CD8-positive, alpha-beta memory T cell (primary cell): ENCODE measurements around the gene ATOH8. TPM values are rescaled to one million over a fixed set of nuclear protein-coding genes. Genes with fewer than 3 reads are reported as not detected.

Experiments
- CTCF ChIA-PET: fragments of 350-600 bp; sonication (Branson Sonifier 250); formaldehyde crosslinking; loops from one replicate; lab custom pipeline; 2021; ENCODE audit warnings: antibody characterized with exemption; lab: Charles Lee
- POLR2A ChIA-PET: fragments of 350-600 bp; sonication (Branson Sonifier 250); formaldehyde crosslinking; loops from one replicate; lab custom pipeline; 2021; ENCODE audit warnings: antibody characterized with exemption; lab: Charles Lee
- DNase-seq, 5 donors: peaks; one replicate each; pipeline versions ENCODE4 v3.0.0 to v3.0.0-alpha.2; 2020 to 2022; ENCODE audit warnings: mixed read lengths in 1 of 5
- H3K27ac ChIP-seq: one replicate; pipeline ENCODE4 v1.7.0; 2013; ENCODE audit warnings: low read depth, mild to moderate bottlenecking, low read length, moderate library complexity
- H3K27me3 ChIP-seq: 2 replicates; pipeline ENCODE4 v1.7.0; 2013; ENCODE audit warnings: low read length, mild to moderate bottlenecking; ENCODE audit not compliant: insufficient read depth, poor library complexity, severe bottlenecking
- H3K36me3 ChIP-seq: 2 replicates; pipeline ENCODE4 v1.7.0; 2013; ENCODE audit warnings: mild to moderate bottlenecking, low read length, moderate library complexity; ENCODE audit not compliant: insufficient read depth
- H3K4me1 ChIP-seq: 2 replicates; pipeline ENCODE4 v1.7.0; 2013; ENCODE audit warnings: mild to moderate bottlenecking, low read length, moderate library complexity; ENCODE audit not compliant: insufficient read depth
- H3K4me3 ChIP-seq: 2 replicates; pipeline ENCODE4 v1.7.0; 2013; ENCODE audit warnings: mild to moderate bottlenecking, low read length
- H3K9me3 ChIP-seq: 2 replicates; pipeline ENCODE4 v1.7.0; 2013; ENCODE audit warnings: mild to moderate bottlenecking, low read length
- H3K27ac Mint-ChIP-seq, 8 donors: one replicate each; pipeline ENCODE4 v1.8.0; 2020 to 2021; ENCODE audit warnings: mixed read lengths in 8 of 8, mild to moderate bottlenecking in 6 of 8, inconsistent platforms in 3 of 8, moderate library complexity in 3 of 8
- H3K27me3 Mint-ChIP-seq, 2 donors: one replicate each; pipeline ENCODE4 v1.8.0; 2020 to 2021; ENCODE audit warnings: mixed read lengths in 2 of 2, mild to moderate bottlenecking in 1 of 2, moderate library complexity in 1 of 2
- H3K36me3 Mint-ChIP-seq, 3 donors: one replicate each; pipeline ENCODE4 v1.8.0; 2020 to 2021; ENCODE audit warnings: mixed read lengths in 3 of 3, inconsistent platforms in 1 of 3, mild to moderate bottlenecking in 1 of 3
- H3K4me1 Mint-ChIP-seq, 3 donors: one replicate each; pipeline ENCODE4 v1.8.0; 2020 to 2021; ENCODE audit warnings: mixed read lengths in 3 of 3, inconsistent platforms in 1 of 3, mild to moderate bottlenecking in 1 of 3
- H3K4me3 Mint-ChIP-seq, 7 donors: one replicate each; pipeline ENCODE4 v1.8.0; 2020 to 2021; ENCODE audit warnings: mixed read lengths in 7 of 7, mild to moderate bottlenecking in 6 of 7, moderate library complexity in 4 of 7, inconsistent platforms in 2 of 7
- H3K9me3 Mint-ChIP-seq, 5 donors: one replicate each; pipeline ENCODE4 v1.8.0; 2020 to 2022; ENCODE audit warnings: mixed read lengths in 5 of 5, mild to moderate bottlenecking in 3 of 5, moderate library complexity in 2 of 5, inconsistent platforms in 1 of 5
- polyA plus RNA-seq: library from polyadenylated mRNA; unstranded; fragments of 300-500 nt; fragmentation: Illumina TruSeq; gene quantifications from one replicate; pipeline ENCODE4 v1.2.3, GENCODE V29; 2021
- total RNA-seq, 2 experiments: library from RNA; stranded (reverse); gene quantifications; one replicate each; pipeline ENCODE4 v1.2.3, GENCODE V29; 2021

ATOH8 gene
- not detected for total RNA-seq
- polyA plus RNA-seq, result not detected

DNA sequence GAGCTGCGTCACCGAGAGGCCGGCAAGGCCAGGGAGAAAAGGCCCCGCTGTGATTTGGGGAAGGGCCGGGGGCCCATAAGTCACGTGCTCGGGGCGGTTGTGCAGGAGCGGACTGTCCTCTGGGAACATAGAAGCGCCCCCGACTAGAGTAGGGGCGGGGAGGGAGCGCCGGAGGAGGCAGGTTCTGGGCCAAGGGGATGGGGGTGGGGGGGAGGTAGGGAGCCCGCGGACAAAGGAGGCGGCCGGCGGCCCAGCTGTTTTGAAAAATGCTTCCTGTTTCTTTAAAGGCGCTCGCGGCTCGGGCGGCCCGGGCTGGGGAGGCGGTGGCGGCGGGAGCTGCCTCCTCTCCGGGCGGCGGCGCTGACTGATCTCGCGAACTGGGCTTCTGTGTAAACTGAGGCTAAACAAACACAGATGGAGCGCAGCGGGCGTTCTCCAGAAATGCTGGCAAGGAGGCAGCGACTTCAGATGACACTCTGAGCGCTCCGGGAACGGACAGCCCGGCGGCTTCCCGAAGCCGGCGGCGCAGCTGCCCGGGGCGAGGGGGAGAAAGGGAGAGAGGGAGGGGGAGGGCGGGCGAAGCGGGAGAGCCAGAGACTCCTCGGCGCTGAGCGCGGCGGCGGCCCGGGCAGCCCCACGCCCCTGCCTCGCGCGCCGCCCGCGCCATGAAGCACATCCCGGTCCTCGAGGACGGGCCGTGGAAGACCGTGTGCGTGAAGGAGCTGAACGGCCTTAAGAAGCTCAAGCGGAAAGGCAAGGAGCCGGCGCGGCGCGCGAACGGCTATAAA is at the start of gene ATOH8:
ATOH8 (plus strand) TSS at position 467 of the 788 bp plus-strand sequence; CDS start at position 666, 199 bp downstream.
- no peaks in the 10 kb centered on the region for H3K9me3 Mint-ChIP-seq
- peak within 1 kb of the TSS; percentile 28 for H3K4me3 ChIP-seq

DNA sequence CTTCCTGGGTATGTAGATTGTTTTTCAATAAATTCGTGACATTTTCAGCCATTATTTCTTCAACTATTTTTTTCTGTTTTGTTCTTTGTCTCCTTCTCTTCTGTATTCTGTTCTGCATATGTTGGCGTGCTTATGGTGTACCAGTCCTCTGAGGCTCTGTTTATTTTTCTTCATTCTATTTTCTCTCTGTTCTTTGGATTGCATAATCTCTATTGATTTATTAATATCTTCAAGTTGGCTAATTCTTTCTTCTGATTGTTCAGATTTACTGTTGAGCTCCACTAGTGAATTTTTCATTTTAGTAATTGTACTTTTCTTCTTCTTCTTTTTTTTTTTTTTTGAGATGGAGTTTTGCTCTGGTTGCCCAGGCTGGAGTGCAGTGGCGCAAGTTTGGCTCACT is 49.8 kb upstream of the ATOH8 start:
- ChIA-PET POLR2A (no interaction called here), CTCF (interaction anchor here (0.7 to 2.1 kb wide), 2 partner anchors 25 to 423 kb away, joined by 3 to 5 read pairs; no protein-coding TSS in a partner anchor)
- no peaks in the 10 kb centered on the region for H3K36me3 Mint-ChIP-seq
- no peaks in the 10 kb centered on the region for H3K9me3 Mint-ChIP-seq
- H3K27ac Mint-ChIP-seq, result peak overlapping the region in 4 of 8 donors; percentile 10 to 90 (median 58)
- H3K27ac ChIP-seq, result no peak overlapping the region
- H3K4me3 ChIP-seq, result no peak overlapping the region
- H3K9me3 ChIP-seq, result no peaks in the 10 kb centered on the region
- H3K4me1 Mint-ChIP-seq, result peaks cover 21 to 52% (median 28%) of the 10 kb centered on the region in 3 donors
- H3K27me3 Mint-ChIP-seq, result peaks cover 1 to 21% of the 10 kb centered on the region in 2 donors
- no peaks in the 10 kb centered on the region for H3K27me3 ChIP-seq
- H3K36me3 ChIP-seq, result no peaks in the 10 kb centered on the region
- no peak for DNase-seq
- H3K4me1 ChIP-seq, result peaks cover 7% of the 10 kb centered on the region
- H3K4me3 Mint-ChIP-seq, result peak overlapping the region in 2 of 7 donors; percentile 8 to 52

More for the DNA sequence above, at the start of gene ATOH8:
- POLR2A ChIA-PET, result no interaction called here
- Histone ChIP-seq H3K4me1 (peaks cover 10% of the 10 kb centered on the region), H3K9me3 (no peaks in the 10 kb centered on the region), H3K27ac (no peak within 1 kb of the TSS), H3K27me3 (peaks cover 44% of the 10 kb centered on the region), H3K36me3 (no peaks in the 10 kb centered on the region)
- CTCF ChIA-PET, result interaction anchor here (0.9 to 3.1 kb wide), 4 partner anchors 11 to 63 kb away, joined by 3 to 8 read pairs (median 3); no protein-coding TSS in a partner anchor
- Mint-ChIP-seq H3K36me3 (no peaks in the 10 kb centered on the region), H3K27ac (peak within 1 kb of the TSS in 2 of 8 donors; percentile 38 to 81), H3K4me1 (peaks cover 14 to 30% (median 19%) of the 10 kb centered on the region in 3 donors), H3K4me3 (peak within 1 kb of the TSS; percentile 73 to 94 (median 83)), H3K27me3 (peaks cover 48 to 67% of the 10 kb centered on the region in 2 donors)
- no peak for DNase-seq

GRCh38 chr2:85704800-85705679 is 48.8 kb upstream of the ATOH8 start:
- Mint-ChIP-seq H3K4me1 (peaks cover 21 to 52% (median 28%) of the 10 kb centered on the region in 3 donors), H3K4me3 (peak overlapping the region in 6 of 7 donors; percentile 1 to 74 (median 28)), H3K27me3 (peaks cover 4 to 21% of the 10 kb centered on the region in 2 donors), H3K27ac (peak overlapping the region; percentile 11 to 93 (median 66)), H3K36me3 (no peaks in the 10 kb centered on the region), H3K9me3 (no peaks in the 10 kb centered on the region)
- Histone ChIP-seq H3K27ac (no peak overlapping the region), H3K27me3 (no peaks in the 10 kb centered on the region), H3K36me3 (no peaks in the 10 kb centered on the region), H3K9me3 (no peaks in the 10 kb centered on the region), H3K4me3 (no peak overlapping the region), H3K4me1 (peaks cover 7% of the 10 kb centered on the region)
- POLR2A ChIA-PET, result no interaction called here
- CTCF ChIA-PET, result interaction anchor here (1.9 to 4.0 kb wide), 3 partner anchors 24 to 68 kb away, joined by 5 to 30 read pairs (median 7); no protein-coding TSS in a partner anchor
- peak in 2 of 5 donors; percentile 12 to 47 for DNase-seq

GRCh38 chr2:85705680-85706039 is 48.1 kb upstream of the ATOH8 start:
- no peak for DNase-seq
- POLR2A ChIA-PET, result interaction anchor here (0.6 kb wide), 1 partner anchor 20 kb away, joined by 3 read pairs; no protein-coding TSS in a partner anchor
- Mint-ChIP-seq H3K27ac (peak overlapping the region in 5 of 8 donors; percentile 36 to 93 (median 59)), H3K9me3 (no peaks in the 10 kb centered on the region), H3K36me3 (no peaks in the 10 kb centered on the region), H3K27me3 (peaks cover 6 to 21% of the 10 kb centered on the region in 2 donors), H3K4me1 (peaks cover 21 to 52% (median 28%) of the 10 kb centered on the region in 3 donors), H3K4me3 (peak overlapping the region in 2 of 7 donors; percentile 24 to 68)
- CTCF ChIA-PET, result interaction anchor here (1.9 to 4.0 kb wide), 3 partner anchors 23 to 69 kb away, joined by 5 to 30 read pairs (median 7); no protein-coding TSS in a partner anchor
- peaks cover 7% of the 10 kb centered on the region for H3K4me1 ChIP-seq
- H3K27ac ChIP-seq, result no peak overlapping the region
- H3K9me3 ChIP-seq, result no peaks in the 10 kb centered on the region
- no peaks in the 10 kb centered on the region for H3K36me3 ChIP-seq
- H3K27me3 ChIP-seq, result no peaks in the 10 kb centered on the region
- no peak overlapping the region for H3K4me3 ChIP-seq

DNA sequence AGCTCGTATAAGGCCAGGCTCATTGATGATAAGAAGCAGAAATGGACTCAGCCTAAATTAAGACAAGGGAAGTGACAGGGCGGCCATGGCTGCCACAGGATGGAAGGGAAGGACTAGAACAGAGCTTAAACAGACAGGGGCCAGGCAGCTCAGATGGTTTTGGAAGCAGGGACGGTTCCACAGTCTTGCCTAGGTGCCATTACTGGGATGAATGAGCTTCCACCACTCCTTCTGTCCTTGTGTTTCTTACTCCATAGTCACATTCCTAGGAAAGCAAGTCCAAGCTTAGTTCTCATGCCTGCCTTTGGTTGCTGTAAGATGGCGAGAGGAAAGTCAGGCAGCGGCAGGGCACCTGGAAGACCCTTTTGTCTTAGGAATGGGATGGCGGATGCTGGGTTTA is 47.7 kb upstream of the ATOH8 start:
- DNase-seq, result no peak
- no peaks in the 10 kb centered on the region for H3K9me3 Mint-ChIP-seq
- H3K4me3 Mint-ChIP-seq, result peak overlapping the region in 1 of 7 donors; percentile 12
- H3K27me3 Mint-ChIP-seq, result peaks cover 7 to 21% of the 10 kb centered on the region in 2 donors
- Histone ChIP-seq H3K4me3 (no peak overlapping the region), H3K27me3 (no peaks in the 10 kb centered on the region), H3K36me3 (no peaks in the 10 kb centered on the region), H3K27ac (no peak overlapping the region), H3K4me1 (peaks cover 7% of the 10 kb centered on the region), H3K9me3 (no peaks in the 10 kb centered on the region)
- ChIA-PET CTCF (interaction anchor here (1.9 to 4.0 kb wide), 4 partner anchors 8 to 69 kb away, joined by 5 to 30 read pairs (median 10); no protein-coding TSS in a partner anchor), POLR2A (interaction anchor here (0.6 kb wide), 1 partner anchor 20 kb away, joined by 3 read pairs; no protein-coding TSS in a partner anchor)
- H3K4me1 Mint-ChIP-seq, result peaks cover 21 to 52% (median 28%) of the 10 kb centered on the region in 3 donors
- peak overlapping the region in 4 of 8 donors; percentile 12 to 91 (median 68) for H3K27ac Mint-ChIP-seq
- no peaks in the 10 kb centered on the region for H3K36me3 Mint-ChIP-seq

GRCh38 chr2:85706599-85707296 is 47.0 kb upstream of the ATOH8 start:
- Histone ChIP-seq H3K27ac (no peak overlapping the region), H3K36me3 (no peaks in the 10 kb centered on the region), H3K4me1 (peaks cover 7% of the 10 kb centered on the region), H3K27me3 (no peaks in the 10 kb centered on the region), H3K9me3 (no peaks in the 10 kb centered on the region), H3K4me3 (no peak overlapping the region)
- DNase-seq, result no peak
- peaks cover 11 to 21% of the 10 kb centered on the region in 2 donors for H3K27me3 Mint-ChIP-seq
- no peaks in the 10 kb centered on the region for H3K36me3 Mint-ChIP-seq
- H3K27ac Mint-ChIP-seq, result peak overlapping the region in 5 of 8 donors; percentile 72 to 92 (median 85)
- ChIA-PET CTCF (interaction anchor here (0.9 to 4.0 kb wide), 11 partner anchors 8 to 279 kb away, joined by 3 to 30 read pairs (median 5); no protein-coding TSS in a partner anchor), POLR2A (no interaction called here)
- H3K9me3 Mint-ChIP-seq, result no peaks in the 10 kb centered on the region
- H3K4me3 Mint-ChIP-seq, result peak overlapping the region in 2 of 7 donors; percentile 16 to 35
- H3K4me1 Mint-ChIP-seq, result peaks cover 21 to 52% (median 28%) of the 10 kb centered on the region in 3 donors

DNA sequence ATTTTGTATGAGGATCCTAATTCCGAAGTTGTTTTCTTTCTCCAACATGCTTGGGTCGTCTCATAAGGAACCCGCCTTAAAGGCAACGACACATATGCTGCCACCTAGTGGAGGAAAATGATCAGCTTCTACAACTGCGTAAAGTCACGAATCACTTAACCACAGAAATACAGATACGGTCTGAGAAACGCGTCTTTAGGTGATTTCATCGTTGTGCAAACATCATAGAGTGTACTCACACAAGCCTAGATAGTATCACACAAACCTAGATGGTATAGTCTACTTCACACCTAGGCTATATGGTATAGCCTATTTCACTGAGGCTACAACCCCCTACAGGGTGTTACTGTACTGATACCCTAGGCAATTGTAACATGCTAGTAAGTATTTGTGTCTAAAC is 46.5 kb upstream of the ATOH8 start:
- H3K36me3 ChIP-seq, result no peaks in the 10 kb centered on the region
- ChIA-PET CTCF (interaction anchor here (0.9 to 4.0 kb wide), 11 partner anchors 9 to 279 kb away, joined by 3 to 30 read pairs (median 4); no protein-coding TSS in a partner anchor), POLR2A (interaction anchor here (0.5 kb wide), 1 partner anchor 38 kb away, joined by 5 read pairs; no protein-coding TSS in a partner anchor)
- H3K27ac ChIP-seq, result no peak overlapping the region
- Mint-ChIP-seq H3K27me3 (peaks cover 11 to 21% of the 10 kb centered on the region in 2 donors), H3K27ac (peak overlapping the region in 5 of 8 donors; percentile 72 to 92 (median 85)), H3K9me3 (no peaks in the 10 kb centered on the region), H3K4me1 (peaks cover 19 to 49% (median 28%) of the 10 kb centered on the region in 3 donors), H3K4me3 (peak overlapping the region in 2 of 7 donors; percentile 16 to 35), H3K36me3 (no peaks in the 10 kb centered on the region)
- H3K9me3 ChIP-seq, result no peaks in the 10 kb centered on the region
- DNase-seq, result peak; percentile 38 to 63 (median 58)
- H3K27me3 ChIP-seq, result no peaks in the 10 kb centered on the region
- no peak overlapping the region for H3K4me3 ChIP-seq
- H3K4me1 ChIP-seq, result peaks cover 7% of the 10 kb centered on the region
